Measurements from ENCODE around the gene DDX25.

DDX25 gene

GRCh38 chr11:125892071-125892470 lies 12.2 kb upstream of the DDX25 start:
- no peak for DNase-seq (ENCODE audit: low read depth)
- TF ChIP-seq, protein P1, sequence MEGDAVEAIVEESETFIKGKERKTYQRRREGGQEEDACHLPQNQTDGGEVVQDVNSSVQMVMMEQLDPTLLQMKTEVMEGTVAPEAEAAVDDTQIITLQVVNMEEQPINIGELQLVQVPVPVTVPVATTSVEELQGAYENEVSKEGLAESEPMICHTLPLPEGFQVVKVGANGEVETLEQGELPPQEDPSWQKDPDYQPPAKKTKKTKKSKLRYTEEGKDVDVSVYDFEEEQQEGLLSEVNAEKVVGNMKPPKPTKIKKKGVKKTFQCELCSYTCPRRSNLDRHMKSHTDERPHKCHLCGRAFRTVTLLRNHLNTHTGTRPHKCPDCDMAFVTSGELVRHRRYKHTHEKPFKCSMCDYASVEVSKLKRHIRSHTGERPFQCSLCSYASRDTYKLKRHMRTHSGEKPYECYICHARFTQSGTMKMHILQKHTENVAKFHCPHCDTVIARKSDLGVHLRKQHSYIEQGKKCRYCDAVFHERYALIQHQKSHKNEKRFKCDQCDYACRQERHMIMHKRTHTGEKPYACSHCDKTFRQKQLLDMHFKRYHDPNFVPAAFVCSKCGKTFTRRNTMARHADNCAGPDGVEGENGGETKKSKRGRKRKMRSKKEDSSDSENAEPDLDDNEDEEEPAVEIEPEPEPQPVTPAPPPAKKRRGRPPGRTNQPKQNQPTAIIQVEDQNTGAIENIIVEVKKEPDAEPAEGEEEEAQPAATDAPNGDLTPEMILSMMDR (IDR thresholded peaks at IDR 0.05; ENCODE audit: low read length, missing control alignments) = no peak
- no peak overlapping the region for H3K4me3 ChIP-seq (replicated peaks; ENCODE audit: low read depth, low read length)

- TF ChIP-seq, protein P1 (IDR thresholded peaks at IDR 0.05; ENCODE audit: low read length, missing control alignments) = no peak
- no peak for DNase-seq (ENCODE audit: low read depth)
These were observed 11.3 kb upstream of the DDX25 start for GRCh38 chr11:125892994-125893393.

DNA sequence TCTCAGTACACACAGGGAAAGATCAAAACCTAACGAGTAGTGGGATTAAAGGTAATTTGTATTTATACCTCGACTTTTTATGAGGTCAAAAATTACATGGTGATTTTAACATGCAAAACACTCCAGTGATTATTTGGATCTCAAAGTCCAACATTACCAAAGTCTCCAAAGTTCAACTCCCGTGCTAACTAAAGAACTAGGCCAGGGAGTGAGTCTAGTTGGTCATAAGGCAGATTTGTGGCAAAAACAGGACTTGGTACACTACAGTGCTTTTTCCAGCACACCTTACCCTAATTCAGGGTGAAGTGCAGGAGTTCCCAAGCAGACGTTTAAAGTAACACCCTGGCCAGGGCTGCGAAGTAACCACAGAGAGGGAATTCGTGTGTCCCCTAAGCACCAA lies 2.4 kb upstream of the DDX25 start:
- no peak for DNase-seq (ENCODE audit: low read depth)
- TF ChIP-seq, protein P1 (IDR thresholded peaks at IDR 0.05; ENCODE audit: low read length, missing control alignments) = no peak
- peak overlapping the region; percentile 96 for H3K4me3 ChIP-seq (replicated peaks; ENCODE audit: low read depth, low read length)

More at GRCh38 chr11:125892994-125893393, 11.3 kb upstream of the DDX25 start:
- no peak overlapping the region for H3K4me3 ChIP-seq (replicated peaks; ENCODE audit: low read depth, low read length)

- DNase-seq (ENCODE audit: low read depth) = no peak
- TF ChIP-seq, protein P1 (IDR thresholded peaks at IDR 0.05; ENCODE audit: low read length, missing control alignments) = no peak
- H3K4me3 ChIP-seq (replicated peaks; ENCODE audit: low read depth, low read length) = peak overlapping the region; percentile 96
These were observed 1.9 kb upstream of the DDX25 start for GRCh38 chr11:125902277-125902926.

DNA sequence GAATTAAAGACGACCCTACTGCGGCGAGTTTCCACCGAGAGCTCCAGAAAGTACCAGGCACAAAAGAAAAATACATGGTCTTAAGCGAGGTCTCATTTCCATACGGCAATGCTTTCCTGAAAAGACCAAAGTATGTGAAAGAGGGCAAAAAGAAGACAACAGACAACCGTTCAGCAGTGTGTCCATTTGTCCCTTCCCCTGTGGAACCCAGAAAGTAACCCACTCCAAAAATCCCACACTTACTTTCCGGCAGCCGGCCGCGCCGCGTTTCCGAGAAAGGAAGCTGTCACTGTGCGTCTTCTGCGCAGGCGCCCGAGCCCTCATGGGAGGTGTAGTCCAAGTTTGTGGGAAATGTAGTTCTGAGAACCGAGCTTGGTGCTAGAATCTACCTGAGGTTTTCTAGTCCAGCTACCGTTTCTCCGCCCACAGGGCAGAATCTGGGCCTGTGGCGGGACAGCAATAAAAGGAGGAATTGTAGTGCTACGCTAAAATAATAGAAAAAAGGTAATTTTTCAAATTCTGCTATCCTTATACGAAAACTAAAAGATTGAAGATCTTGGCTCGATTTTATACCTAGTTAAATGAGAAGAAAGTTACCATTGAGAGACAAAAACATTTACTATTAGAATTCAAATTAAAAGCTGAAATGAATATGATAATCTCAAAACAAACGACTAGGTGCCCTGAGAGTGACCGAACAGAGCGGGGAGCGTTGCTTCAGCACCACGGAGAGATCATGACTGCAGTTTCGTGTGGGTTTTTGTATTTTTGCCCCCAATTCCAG lies 1.2 kb upstream of the DDX25 start, which contains the start of gene PUS3:
Gene PUS3, minus strand, starts transcription at position 280 of the 784 bp plus-strand sequence. CDS start 6,922 bp downstream, outside the sequence.
- peak; percentile 86 for DNase-seq (ENCODE audit: low read depth)
- peak within 1 kb of the TSS; percentile 96 for H3K4me3 ChIP-seq (replicated peaks; ENCODE audit: low read depth, low read length)
- TF ChIP-seq, protein P1 (IDR thresholded peaks at IDR 0.05; ENCODE audit: low read length, missing control alignments) = no peak

DNA sequence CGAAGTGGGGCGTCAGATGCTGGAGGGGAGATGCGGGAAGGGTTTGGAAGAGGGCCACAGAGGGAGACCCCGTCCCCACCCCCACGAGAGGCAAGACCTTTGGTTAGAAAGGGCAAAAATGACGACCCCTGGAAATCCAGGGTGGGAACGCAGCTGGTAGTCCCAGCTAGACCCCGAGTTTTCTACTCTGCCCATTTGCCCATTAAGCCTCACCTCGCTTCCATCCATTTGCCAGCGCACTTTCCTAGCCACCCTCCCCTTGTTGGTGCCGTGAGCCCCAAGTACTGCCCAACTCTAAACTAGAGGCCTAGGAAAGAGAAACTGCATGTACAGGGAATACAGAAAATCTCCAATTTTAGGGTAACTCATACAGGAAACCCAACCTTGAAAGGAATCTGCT lies 370 bp downstream of the DDX25 start:
- H3K4me3 ChIP-seq (replicated peaks; ENCODE audit: low read depth, low read length) = no peak overlapping the region
- DNase-seq (ENCODE audit: low read depth) = no peak
- TF ChIP-seq, protein P1 (IDR thresholded peaks at IDR 0.05; ENCODE audit: low read length, missing control alignments) = no peak

Data from fibroblast of pulmonary artery (primary cell).